ENCODE data around the gene GLIS1. TPM values are rescaled to one million over a fixed set of nuclear protein-coding genes. Genes with fewer than 3 reads are reported as not detected.

GLIS1 gene
- total and polyA plus RNA-seq, 10 of the 15 experiments (the other 5 are each of a cell fraction or from before 2014, with no cell fraction given): not detected

- H3K9me3 ChIP-seq (replicated peaks; ENCODE audit: control insufficient read depth, insufficient read depth, low read length): no peaks in the 10 kb centered on the region
Observed at GRCh38 chr1:53520481-53520880, 218.5 kb downstream of the GLIS1 start.

More at GRCh38 chr1:53520481-53520880, 218.5 kb downstream of the GLIS1 start:
- CTCF ChIA-PET: no interaction called here
- SMC1A ChIA-PET (ENCODE audit: uncharacterized antibody, unreplicated experiment): no interaction called here
- TF ChIP-seq SMAD1 (IDR thresholded peaks at IDR 0.05; ENCODE audit: low read depth, partially characterized antibody): no peak
- TF ChIP-seq EGR1 (IDR thresholded peaks at IDR 0.05; ENCODE audit: borderline replicate concordance in 1 of 2, low read depth in 2 of 2, low read length in 2 of 2): no peak
- no peak for TF ChIP-seq RELA (IDR thresholded peaks at IDR 0.05; ENCODE audit: borderline replicate concordance, partially characterized antibody)
- no peak for TF ChIP-seq ETV6 (conservative IDR thresholded peaks at IDR 0.05 in 1 of 2, IDR thresholded peaks at IDR 0.05 in 1 of 2; ENCODE audit: borderline replicate concordance in 1 of 2, low read depth in 1 of 2)
- TF ChIP-seq, protein P1, sequence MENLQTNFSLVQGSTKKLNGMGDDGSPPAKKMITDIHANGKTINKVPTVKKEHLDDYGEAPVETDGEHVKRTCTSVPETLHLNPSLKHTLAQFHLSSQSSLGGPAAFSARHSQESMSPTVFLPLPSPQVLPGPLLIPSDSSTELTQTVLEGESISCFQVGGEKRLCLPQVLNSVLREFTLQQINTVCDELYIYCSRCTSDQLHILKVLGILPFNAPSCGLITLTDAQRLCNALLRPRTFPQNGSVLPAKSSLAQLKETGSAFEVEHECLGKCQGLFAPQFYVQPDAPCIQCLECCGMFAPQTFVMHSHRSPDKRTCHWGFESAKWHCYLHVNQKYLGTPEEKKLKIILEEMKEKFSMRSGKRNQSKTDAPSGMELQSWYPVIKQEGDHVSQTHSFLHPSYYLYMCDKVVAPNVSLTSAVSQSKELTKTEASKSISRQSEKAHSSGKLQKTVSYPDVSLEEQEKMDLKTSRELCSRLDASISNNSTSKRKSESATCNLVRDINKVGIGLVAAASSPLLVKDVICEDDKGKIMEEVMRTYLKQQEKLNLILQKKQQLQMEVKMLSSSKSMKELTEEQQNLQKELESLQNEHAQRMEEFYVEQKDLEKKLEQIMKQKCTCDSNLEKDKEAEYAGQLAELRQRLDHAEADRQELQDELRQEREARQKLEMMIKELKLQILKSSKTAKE (IDR thresholded peaks at IDR 0.05; ENCODE audit: low read depth, poor library complexity, severe bottlenecking): no peak
- TF ChIP-seq SP1 (IDR thresholded peaks at IDR 0.05; ENCODE audit: low read depth, low read length): no peak
- no peak for TF ChIP-seq ZSCAN29 (IDR thresholded peaks at IDR 0.05)
- no peak for TF ChIP-seq RB1 (IDR thresholded peaks at IDR 0.05; ENCODE audit: borderline replicate concordance)
- no peak for TF ChIP-seq HDAC2 (IDR thresholded peaks at IDR 0.05)
- TF ChIP-seq NBN (IDR thresholded peaks at IDR 0.05): no peak
- no peak for TF ChIP-seq CHD4 (IDR thresholded peaks at IDR 0.05)
- no peak for TF ChIP-seq RFX5 (IDR thresholded peaks at IDR 0.05; ENCODE audit: low read depth, low read length)
- no peak for TF ChIP-seq ATF2 (IDR thresholded peaks at IDR 0.05; ENCODE audit: low read length)
- Histone ChIP-seq H2AFZ (ENCODE audit: control insufficient read depth, low read depth, low read length) (no peak overlapping the region), H3K27ac (ENCODE audit: control insufficient read depth, insufficient read depth) (no peak overlapping the region), H4K20me1 (ENCODE audit: control insufficient read depth, insufficient read depth) (no peaks in the 10 kb centered on the region), H3K79me2 (ENCODE audit: control insufficient read depth, insufficient read depth, low read length) (no peaks in the 10 kb centered on the region), H3K27me3 (replicated peaks in 1 of 2; ENCODE audit: control insufficient read depth in 2 of 2, insufficient read depth in 2 of 2, low read length in 1 of 2) (peaks cover 0 to 2% of the 10 kb centered on the region in 2 experiments; a peak in 1 of 4 replicates), H3K36me3 (ENCODE audit: control insufficient read depth in 2 of 2, insufficient read depth in 2 of 2, low read length in 1 of 2) (no peaks in the 10 kb centered on the region), H3K9ac (ENCODE audit: control insufficient read depth, insufficient read depth, low read length) (no peak overlapping the region), H3K4me2 (ENCODE audit: control insufficient read depth, insufficient read depth) (no peak overlapping the region), H3K4me1 (ENCODE audit: control insufficient read depth, insufficient read depth, low read length) (no peaks in the 10 kb centered on the region), H3K4me3 (no peak overlapping the region)
- BruUV-seq (replicated peaks): no TSS peak
- intact Hi-C loops (cut with micrococcal nuclease; ENCODE audit: unreplicated experiment) (no loop called here), in situ Hi-C loops (cut with MboI) (no loop called here)
- 20% methylated on average over 13 of the region's 13 CpGs for WGBS (ENCODE audit: insufficient coverage, insufficient replicate concordance, low lambda C conversion rate, missing lambda C conversion rate)
- POLR2A ChIA-PET: no interaction called here
- ATAC-seq (no peak), DNase-seq (ENCODE audit: low read depth, low spot score) (no peak), FAIRE-seq (no peak)
- RAD21 ChIA-PET (ENCODE audit: unreplicated experiment): no interaction called here

Measured in GM12878 (cell line).